ENCODE data around the gene GLB1L2. TPM values are rescaled to one million over a fixed set of nuclear protein-coding genes. Genes with fewer than 3 reads are reported as not detected.

Gene GLB1L2
- total and polyA plus RNA-seq, 2 experiments from 2014 or later: 3.3 to 12.3 TPM

- Histone ChIP-seq H3K4me1 (ENCODE audit: insufficient read depth) (no peaks in the 10 kb centered on the region), H3K4me3 (no peak overlapping the region), H3K27me3 (ENCODE audit: insufficient read depth) (0 out of 2 replicates have a peak, but pooled peaks cover 3% of the 10 kb centered on the region), H3K36me3 (ENCODE audit: insufficient read depth) (no peaks in the 10 kb centered on the region), H2AFZ (no peak overlapping the region), H3K4me2 (no peak overlapping the region), H3K27ac (ENCODE audit: low read depth) (no peak overlapping the region), H3F3A (replicated peaks; ENCODE audit: low read depth) (no peaks in the 10 kb centered on the region; the same call in 1 of the 2 replicates), H3K9me2 (ENCODE audit: insufficient read depth) (no peaks in the 10 kb centered on the region), H4K20me1 (replicated peaks; ENCODE audit: insufficient read depth) (no peaks in the 10 kb centered on the region), H3K79me2 (replicated peaks; ENCODE audit: insufficient read depth) (no peaks in the 10 kb centered on the region)
- H3K4me3 Mint-ChIP-seq: no peak overlapping the region
- DNase-seq (ENCODE audit: low spot score) (no peak), ATAC-seq (no peak)
- no peak overlapping the region for H3K27ac Mint-ChIP-seq
- H3K9me3 Mint-ChIP-seq: 0 out of 3 replicates have a peak, but pooled peaks cover 4% of the 10 kb centered on the region
- peaks cover 3% of the 10 kb centered on the region; the same call in 2 of the 3 replicates for H3K36me3 Mint-ChIP-seq (ENCODE audit: low read depth)
- TF ChIP-seq CREB1 (CRISPR knock-in tag; IDR thresholded peaks at IDR 0.05; ENCODE audit: low read depth) (no peak), NANOG (IDR thresholded peaks at IDR 0.05; ENCODE audit: borderline replicate concordance) (no peak), POLR2AphosphoS5 (IDR thresholded peaks at IDR 0.05; ENCODE audit: low read depth) (no peak), CTCF (conservative IDR thresholded peaks at IDR 0.05; ENCODE audit: low read depth in 2 of 2) (no peak)
- H3K4me1 Mint-ChIP-seq: peaks cover 9% of the 10 kb centered on the region
- H3K27me3 Mint-ChIP-seq (ENCODE audit: insufficient read depth, low read depth, poor library complexity): peaks cover 19% of the 10 kb centered on the region
Observed at GRCh38 chr11:134364261-134364660, 32.5 kb downstream of the GLB1L2 start.

DNA sequence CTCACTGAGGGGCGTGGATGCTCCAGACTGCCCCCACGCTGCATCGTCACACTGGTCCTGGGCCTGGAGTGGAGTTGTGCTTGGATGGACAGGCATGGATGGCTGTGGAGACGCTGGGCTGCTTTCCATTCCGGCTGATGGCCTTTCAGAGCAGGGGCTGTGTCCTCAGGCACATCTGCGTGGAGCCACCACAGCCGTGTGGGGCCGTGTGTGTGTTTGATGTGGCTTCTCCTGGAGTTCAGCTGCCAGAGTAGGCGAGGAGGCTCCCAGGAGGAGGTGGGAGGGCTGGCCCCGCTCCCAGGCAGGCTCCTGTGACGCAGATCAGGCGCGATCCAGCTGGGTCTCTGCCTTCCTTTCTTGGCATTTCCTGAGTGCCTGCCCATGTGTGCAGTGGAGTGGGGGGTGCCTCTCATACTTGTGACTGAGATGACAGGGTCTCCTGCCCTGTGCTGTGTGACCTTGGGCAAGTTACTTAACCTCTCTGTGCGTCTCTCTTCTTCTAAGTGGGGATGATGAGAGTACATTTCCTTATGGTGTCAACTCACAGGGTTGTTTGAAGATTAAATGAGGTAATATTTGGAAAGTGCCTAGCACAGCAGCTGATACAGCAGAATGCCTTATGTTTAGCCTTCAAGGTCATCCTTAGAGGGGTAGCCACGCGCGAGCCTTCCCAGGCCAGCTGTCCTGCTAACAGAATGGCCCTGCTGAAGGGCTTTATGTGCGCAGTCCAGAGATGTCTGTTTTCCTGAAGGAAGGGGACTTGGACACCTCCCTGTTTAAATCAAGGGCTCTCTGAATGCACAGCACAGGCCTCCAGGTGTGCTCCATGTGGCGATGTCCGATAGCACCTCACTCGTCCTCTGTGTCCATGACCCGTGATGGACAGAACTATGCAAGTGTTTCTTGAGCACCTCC lies 33.5 kb downstream of the GLB1L2 start:
- peaks cover 13% of the 10 kb centered on the region for H3K27me3 Mint-ChIP-seq (ENCODE audit: insufficient read depth, low read depth, poor library complexity)
- DNase-seq (ENCODE audit: low spot score) (no peak), ATAC-seq (no peak)
- H3K27me3 ChIP-seq (ENCODE audit: insufficient read depth): no peaks in the 10 kb centered on the region
- TF ChIP-seq ZNF331 (CRISPR knock-in tag; IDR thresholded peaks at IDR 0.05; ENCODE audit: low read depth): no peak
- H3K4me3 ChIP-seq: no peak overlapping the region
- H3K4me1 ChIP-seq (ENCODE audit: insufficient read depth): no peaks in the 10 kb centered on the region
- no peak overlapping the region for H3K27ac Mint-ChIP-seq
- no peak overlapping the region for H3K27ac ChIP-seq (ENCODE audit: low read depth)
- H2AFZ ChIP-seq: no peak overlapping the region
- H3K4me2 ChIP-seq: no peak overlapping the region
- H3K79me2 ChIP-seq (replicated peaks; ENCODE audit: insufficient read depth): no peaks in the 10 kb centered on the region
- H4K20me1 ChIP-seq (replicated peaks; ENCODE audit: insufficient read depth): no peaks in the 10 kb centered on the region
- H3K9me2 ChIP-seq (ENCODE audit: insufficient read depth): no peaks in the 10 kb centered on the region
- H3K9me3 Mint-ChIP-seq: no peaks in the 10 kb centered on the region
- H3K4me3 Mint-ChIP-seq: no peak overlapping the region
- no peaks in the 10 kb centered on the region for H3K36me3 ChIP-seq (ENCODE audit: insufficient read depth)
- H3K4me1 Mint-ChIP-seq: peaks cover 4% of the 10 kb centered on the region; the same call in 2 of the 3 replicates
- H3K36me3 Mint-ChIP-seq (ENCODE audit: low read depth): peaks cover 3% of the 10 kb centered on the region; the same call in 1 of the 3 replicates
- H3F3A ChIP-seq (replicated peaks; ENCODE audit: low read depth): no peaks in the 10 kb centered on the region; the same call in 1 of the 2 replicates

DNA sequence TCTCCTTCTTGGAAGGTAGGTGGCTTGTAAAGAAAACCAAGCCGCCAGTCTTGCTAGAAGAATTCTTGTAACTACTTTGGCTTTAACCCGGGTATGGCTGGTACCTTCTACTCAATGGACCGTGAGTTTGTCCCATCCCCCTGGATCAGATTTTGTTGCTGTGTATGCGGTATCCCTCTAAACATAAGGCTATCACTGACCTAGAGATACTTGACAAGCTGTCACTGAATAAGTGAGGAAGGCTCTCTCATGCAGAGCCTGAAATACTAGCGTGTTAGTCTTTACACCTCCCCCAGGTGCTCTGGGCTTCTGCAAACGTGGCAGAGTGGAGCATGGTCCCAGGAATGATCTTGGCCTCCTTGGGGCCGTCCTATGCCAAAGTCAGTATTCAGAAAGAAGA lies 34.5 kb downstream of the GLB1L2 start:
- H4K20me1 ChIP-seq (replicated peaks; ENCODE audit: insufficient read depth): no peaks in the 10 kb centered on the region
- H3K36me3 ChIP-seq (ENCODE audit: insufficient read depth): no peaks in the 10 kb centered on the region
- ATAC-seq (no peak), DNase-seq (ENCODE audit: low spot score) (no peak)
- H3K4me3 Mint-ChIP-seq: no peak overlapping the region
- no peaks in the 10 kb centered on the region for H3K9me3 Mint-ChIP-seq
- H3K4me1 ChIP-seq (ENCODE audit: insufficient read depth): no peaks in the 10 kb centered on the region
- H3K4me3 ChIP-seq: no peak overlapping the region
- H3K79me2 ChIP-seq (replicated peaks; ENCODE audit: insufficient read depth): no peaks in the 10 kb centered on the region
- H3K27ac Mint-ChIP-seq: no peak overlapping the region
- no peaks in the 10 kb centered on the region for H3K9me2 ChIP-seq (ENCODE audit: insufficient read depth)
- H3K4me2 ChIP-seq: no peak overlapping the region
- H3K4me1 Mint-ChIP-seq: peaks cover 4% of the 10 kb centered on the region; the same call in 2 of the 3 replicates
- no peaks in the 10 kb centered on the region for H3K27me3 ChIP-seq (ENCODE audit: insufficient read depth)
- peaks cover 6% of the 10 kb centered on the region; the same call in 2 of the 3 replicates for H3K36me3 Mint-ChIP-seq (ENCODE audit: low read depth)
- no peaks in the 10 kb centered on the region; the same call in 1 of the 2 replicates for H3F3A ChIP-seq (replicated peaks; ENCODE audit: low read depth)
- H2AFZ ChIP-seq: no peak overlapping the region
- H3K27ac ChIP-seq (ENCODE audit: low read depth): no peak overlapping the region
- H3K27me3 Mint-ChIP-seq (ENCODE audit: insufficient read depth, low read depth, poor library complexity): peaks cover 13% of the 10 kb centered on the region
- TF ChIP-seq, protein P1, sequence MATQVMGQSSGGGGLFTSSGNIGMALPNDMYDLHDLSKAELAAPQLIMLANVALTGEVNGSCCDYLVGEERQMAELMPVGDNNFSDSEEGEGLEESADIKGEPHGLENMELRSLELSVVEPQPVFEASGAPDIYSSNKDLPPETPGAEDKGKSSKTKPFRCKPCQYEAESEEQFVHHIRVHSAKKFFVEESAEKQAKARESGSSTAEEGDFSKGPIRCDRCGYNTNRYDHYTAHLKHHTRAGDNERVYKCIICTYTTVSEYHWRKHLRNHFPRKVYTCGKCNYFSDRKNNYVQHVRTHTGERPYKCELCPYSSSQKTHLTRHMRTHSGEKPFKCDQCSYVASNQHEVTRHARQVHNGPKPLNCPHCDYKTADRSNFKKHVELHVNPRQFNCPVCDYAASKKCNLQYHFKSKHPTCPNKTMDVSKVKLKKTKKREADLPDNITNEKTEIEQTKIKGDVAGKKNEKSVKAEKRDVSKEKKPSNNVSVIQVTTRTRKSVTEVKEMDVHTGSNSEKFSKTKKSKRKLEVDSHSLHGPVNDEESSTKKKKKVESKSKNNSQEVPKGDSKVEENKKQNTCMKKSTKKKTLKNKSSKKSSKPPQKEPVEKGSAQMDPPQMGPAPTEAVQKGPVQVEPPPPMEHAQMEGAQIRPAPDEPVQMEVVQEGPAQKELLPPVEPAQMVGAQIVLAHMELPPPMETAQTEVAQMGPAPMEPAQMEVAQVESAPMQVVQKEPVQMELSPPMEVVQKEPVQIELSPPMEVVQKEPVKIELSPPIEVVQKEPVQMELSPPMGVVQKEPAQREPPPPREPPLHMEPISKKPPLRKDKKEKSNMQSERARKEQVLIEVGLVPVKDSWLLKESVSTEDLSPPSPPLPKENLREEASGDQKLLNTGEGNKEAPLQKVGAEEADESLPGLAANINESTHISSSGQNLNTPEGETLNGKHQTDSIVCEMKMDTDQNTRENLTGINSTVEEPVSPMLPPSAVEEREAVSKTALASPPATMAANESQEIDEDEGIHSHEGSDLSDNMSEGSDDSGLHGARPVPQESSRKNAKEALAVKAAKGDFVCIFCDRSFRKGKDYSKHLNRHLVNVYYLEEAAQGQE (IDR thresholded peaks at IDR 0.05; ENCODE audit: unreplicated experiment): no peak
- TF ChIP-seq STAT1 (IDR thresholded peaks at IDR 0.05; ENCODE audit: unreplicated experiment): no peak
- no peak for TF ChIP-seq JUNB (IDR thresholded peaks at IDR 0.05; ENCODE audit: unreplicated experiment)

Measured in GM23338 (cell line).